ENCODE measurements around the gene FCRL2.

DNA sequence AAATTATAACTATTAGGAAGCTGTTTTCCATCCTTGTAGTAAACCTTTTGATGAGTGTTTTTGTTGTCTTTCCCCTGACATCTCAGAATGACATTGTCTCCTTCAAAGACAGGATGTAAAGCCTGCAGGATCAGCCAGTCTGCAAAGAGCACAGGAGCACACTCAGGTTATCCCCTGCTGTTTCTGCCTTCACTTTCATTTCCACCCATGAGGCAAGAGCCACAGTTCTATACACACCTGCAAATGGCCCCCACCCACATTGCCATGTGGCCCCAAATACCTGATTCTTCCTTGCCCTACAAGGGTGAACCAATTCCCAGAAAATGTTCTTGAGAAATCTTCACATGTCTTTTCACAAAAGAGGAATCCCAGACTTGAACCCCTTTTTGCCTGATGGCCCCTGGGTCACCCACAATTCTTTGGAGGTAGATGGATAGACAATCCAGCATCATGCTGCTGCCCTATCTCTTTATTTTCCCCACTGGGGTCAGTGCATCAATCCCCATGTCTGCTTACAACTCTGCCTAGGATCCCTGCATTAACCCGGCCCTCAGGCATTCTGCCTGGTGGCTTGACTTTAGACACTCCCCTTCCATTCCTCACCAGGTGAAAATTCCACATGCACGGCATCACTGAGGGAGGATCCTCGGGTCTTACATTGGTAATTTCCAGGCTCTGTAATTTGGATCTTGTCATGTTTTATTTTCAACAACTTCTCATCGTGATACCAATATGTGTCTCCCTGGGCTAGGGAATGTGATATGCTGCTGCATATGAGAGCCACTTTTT, 79.0 kb downstream of the FCRL2 start:
- TF ChIP-seq CTCF (IDR thresholded peaks at IDR 0.05) (no peak), POLR2A (IDR thresholded peaks at IDR 0.05) (no peak)
